ENCODE data around the gene SUSD6. TPM values are rescaled to one million over a fixed set of nuclear protein-coding genes. Genes with fewer than 3 reads are reported as not detected.

SUSD6 gene
- total RNA-seq, 4 donors from 2014 or later: 11.9 to 26.3 (median 16.2) TPM

DNA sequence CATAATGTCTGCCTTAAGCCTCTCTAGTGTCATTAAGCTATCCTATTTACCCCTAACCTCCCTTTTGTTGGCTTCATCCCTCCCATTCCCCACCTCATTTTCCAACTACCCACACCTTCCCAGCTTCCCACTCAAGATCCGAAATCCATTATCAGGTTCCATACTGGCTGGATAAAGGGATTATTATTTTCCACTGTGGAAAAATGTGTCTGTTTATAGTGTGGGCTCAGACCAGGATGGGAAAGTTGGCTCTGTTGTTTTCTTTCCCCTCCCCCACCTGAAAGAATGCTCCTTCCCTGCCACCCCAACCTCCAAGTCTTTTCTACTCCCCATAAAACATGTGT lies 49.8 kb downstream of the SUSD6 start:
- no peaks in the 10 kb centered on the region for H3K9me3 ChIP-seq
- in situ Hi-C loops (cut with MboI; ENCODE audit: low sequenced_read_pairs in 4 of 4): no loop called here
- H3K27ac ChIP-seq: no peak overlapping the region
- DNase-seq: no peak
- H3K36me3 ChIP-seq: peaks cover 0 to 6% of the 10 kb centered on the region in 2 donors
- H3K27me3 ChIP-seq: no peaks in the 10 kb centered on the region
- peaks cover 61 to 82% of the 10 kb centered on the region in 2 donors for H3K4me1 ChIP-seq
- no peak for ATAC-seq
- intact Hi-C loops (cut with DNase I; ENCODE audit: low total_unique reads): no loop called here
- TF ChIP-seq, protein P1, sequence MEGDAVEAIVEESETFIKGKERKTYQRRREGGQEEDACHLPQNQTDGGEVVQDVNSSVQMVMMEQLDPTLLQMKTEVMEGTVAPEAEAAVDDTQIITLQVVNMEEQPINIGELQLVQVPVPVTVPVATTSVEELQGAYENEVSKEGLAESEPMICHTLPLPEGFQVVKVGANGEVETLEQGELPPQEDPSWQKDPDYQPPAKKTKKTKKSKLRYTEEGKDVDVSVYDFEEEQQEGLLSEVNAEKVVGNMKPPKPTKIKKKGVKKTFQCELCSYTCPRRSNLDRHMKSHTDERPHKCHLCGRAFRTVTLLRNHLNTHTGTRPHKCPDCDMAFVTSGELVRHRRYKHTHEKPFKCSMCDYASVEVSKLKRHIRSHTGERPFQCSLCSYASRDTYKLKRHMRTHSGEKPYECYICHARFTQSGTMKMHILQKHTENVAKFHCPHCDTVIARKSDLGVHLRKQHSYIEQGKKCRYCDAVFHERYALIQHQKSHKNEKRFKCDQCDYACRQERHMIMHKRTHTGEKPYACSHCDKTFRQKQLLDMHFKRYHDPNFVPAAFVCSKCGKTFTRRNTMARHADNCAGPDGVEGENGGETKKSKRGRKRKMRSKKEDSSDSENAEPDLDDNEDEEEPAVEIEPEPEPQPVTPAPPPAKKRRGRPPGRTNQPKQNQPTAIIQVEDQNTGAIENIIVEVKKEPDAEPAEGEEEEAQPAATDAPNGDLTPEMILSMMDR (IDR thresholded peaks at IDR 0.05 in 4 of 5, conservative IDR thresholded peaks at IDR 0.05 in 1 of 5): no peak
- TF ChIP-seq POLR2A (IDR thresholded peaks at IDR 0.05): no peak
- no peak overlapping the region for H3K4me3 ChIP-seq

DNA sequence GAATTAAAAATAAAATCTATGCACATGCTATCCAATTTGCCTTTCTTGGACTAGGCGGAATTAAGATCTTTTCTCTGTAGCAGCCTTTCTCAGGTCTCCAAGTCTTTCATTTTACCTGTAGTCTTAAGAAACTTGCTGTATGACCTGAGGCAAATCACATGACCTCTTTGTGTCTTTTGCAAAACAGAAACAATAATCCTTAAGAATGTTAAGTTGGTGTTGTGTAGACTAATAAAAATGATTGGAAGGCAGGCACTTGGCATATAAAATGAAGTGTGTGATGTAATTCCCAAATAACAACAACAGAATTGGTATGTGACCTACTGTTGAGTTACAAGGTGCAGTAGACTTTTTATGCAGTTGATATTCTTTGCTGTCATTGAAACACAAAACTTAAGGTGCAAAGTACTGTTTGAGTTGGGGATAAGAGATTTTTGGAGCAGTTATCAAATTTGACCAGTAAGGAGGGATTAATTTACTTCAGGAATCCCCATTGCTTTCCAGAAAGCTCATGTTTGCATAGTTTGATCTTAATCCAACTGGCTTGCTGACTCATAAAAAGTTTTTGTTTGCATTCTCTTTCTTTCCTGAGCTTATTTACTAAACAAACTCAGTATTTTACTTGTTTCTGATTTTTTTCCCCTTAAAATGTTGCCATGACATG lies 51.4 kb downstream of the SUSD6 start:
- intact Hi-C loops (cut with DNase I; ENCODE audit: low total_unique reads) (no loop called here), in situ Hi-C loops (cut with MboI; ENCODE audit: low sequenced_read_pairs in 4 of 4) (no loop called here)
- ATAC-seq (no peak), DNase-seq (no peak)
- Histone ChIP-seq H3K27me3 (no peaks in the 10 kb centered on the region), H3K9me3 (no peaks in the 10 kb centered on the region), H3K4me1 (peaks cover 71 to 82% of the 10 kb centered on the region in 2 donors), H3K36me3 (peaks cover 0 to 6% of the 10 kb centered on the region in 2 donors), H3K27ac (peak overlapping the region; percentile 62 to 66 (median 64)), H3K4me3 (no peak overlapping the region)
- no peak for TF ChIP-seq POLR2A (IDR thresholded peaks at IDR 0.05)
- TF ChIP-seq, protein P1 (IDR thresholded peaks at IDR 0.05 in 4 of 5, conservative IDR thresholded peaks at IDR 0.05 in 1 of 5): no peak

DNA sequence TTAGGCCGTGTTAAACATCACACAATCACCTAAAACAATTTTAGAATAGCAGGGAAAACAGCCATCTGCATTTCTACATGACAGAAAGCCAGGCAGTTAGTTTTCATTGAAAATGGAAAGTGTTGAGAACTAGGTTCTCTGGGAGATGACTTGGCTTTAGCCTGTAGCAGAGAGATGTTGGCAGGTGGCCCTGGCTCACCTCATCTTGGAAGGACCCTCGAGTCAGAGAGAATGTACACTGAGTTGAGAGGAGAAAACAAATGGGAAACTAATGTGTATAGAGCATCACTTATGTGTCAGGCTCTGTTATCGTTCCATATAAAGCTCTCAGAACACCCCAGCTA lies 51.9 kb downstream of the SUSD6 start:
- intact Hi-C loops (cut with DNase I; ENCODE audit: low total_unique reads) (no loop called here), in situ Hi-C loops (cut with MboI; ENCODE audit: low sequenced_read_pairs in 4 of 4) (no loop called here)
- TF ChIP-seq, protein P1 (IDR thresholded peaks at IDR 0.05 in 4 of 5, conservative IDR thresholded peaks at IDR 0.05 in 1 of 5): no peak
- TF ChIP-seq POLR2A (IDR thresholded peaks at IDR 0.05): no peak
- H3K4me1 ChIP-seq: peaks cover 65 to 81% of the 10 kb centered on the region in 2 donors
- H3K27me3 ChIP-seq: no peaks in the 10 kb centered on the region
- H3K36me3 ChIP-seq: peaks cover 0 to 6% of the 10 kb centered on the region in 2 donors
- no peaks in the 10 kb centered on the region for H3K9me3 ChIP-seq
- peak overlapping the region; percentile 62 to 66 (median 64) for H3K27ac ChIP-seq
- DNase-seq (no peak), ATAC-seq (no peak)
- H3K4me3 ChIP-seq: no peak overlapping the region

DNA sequence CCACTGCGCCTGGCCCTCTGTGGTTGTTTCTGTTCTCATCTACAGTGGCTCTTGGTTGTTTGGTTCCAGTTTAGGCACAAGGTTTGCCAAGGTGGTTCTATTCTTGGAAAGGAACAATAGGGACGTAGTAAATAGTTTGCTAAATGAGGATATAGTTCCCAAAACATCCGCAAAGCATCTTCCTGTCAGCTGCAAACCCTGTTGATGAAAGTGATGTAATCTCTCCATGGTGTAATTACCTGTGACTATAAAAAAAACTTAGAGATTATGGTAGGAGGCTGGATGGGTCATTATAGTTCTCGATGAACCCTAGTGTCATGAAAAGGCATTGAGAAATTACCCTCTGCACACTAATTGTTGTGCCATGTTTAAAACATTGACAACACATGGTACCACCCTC lies 52.9 kb downstream of the SUSD6 start:
- in situ Hi-C loops (cut with MboI; ENCODE audit: low sequenced_read_pairs in 4 of 4) (no loop called here), intact Hi-C loops (cut with DNase I; ENCODE audit: low total_unique reads) (no loop called here)
- Histone ChIP-seq H3K36me3 (peaks cover 0 to 6% of the 10 kb centered on the region in 2 donors), H3K4me1 (peaks cover 64 to 73% of the 10 kb centered on the region in 2 donors), H3K27ac (peak overlapping the region; percentile 62 to 66 (median 64)), H3K9me3 (no peaks in the 10 kb centered on the region), H3K4me3 (no peak overlapping the region), H3K27me3 (no peaks in the 10 kb centered on the region)
- TF ChIP-seq, protein P1 (IDR thresholded peaks at IDR 0.05 in 4 of 5, conservative IDR thresholded peaks at IDR 0.05 in 1 of 5): no peak
- TF ChIP-seq POLR2A (IDR thresholded peaks at IDR 0.05): no peak
- no peak for DNase-seq
- peak; percentile 40 to 55 for ATAC-seq
